Forelimb muscle (tissue), 1 donor: ENCODE measurements around the gene YPEL4. TPM values are rescaled to one million over a fixed set of nuclear protein-coding genes. Genes with fewer than 3 reads are reported as not detected.

Experiments used
- DNase-seq: peaks from one replicate; pipeline ENCODE4 v3.0.0-alpha.2; 2013; ENCODE audit warnings: low read depth
- polyA plus RNA-seq: library from polyadenylated mRNA; unstranded; fragments of 120-200 nt; gene quantifications from one replicate; pipeline ENCODE4 v1.2.1, GENCODE V29; 2013; ENCODE audit not compliant: insufficient read length

YPEL4 gene
- polyA plus RNA-seq, 1 donor: 2.1 TPM

GRCh38 chr11:57633394-57634070 is 16.2 kb downstream of the YPEL4 start:
- DNase-seq: no peak

DNA sequence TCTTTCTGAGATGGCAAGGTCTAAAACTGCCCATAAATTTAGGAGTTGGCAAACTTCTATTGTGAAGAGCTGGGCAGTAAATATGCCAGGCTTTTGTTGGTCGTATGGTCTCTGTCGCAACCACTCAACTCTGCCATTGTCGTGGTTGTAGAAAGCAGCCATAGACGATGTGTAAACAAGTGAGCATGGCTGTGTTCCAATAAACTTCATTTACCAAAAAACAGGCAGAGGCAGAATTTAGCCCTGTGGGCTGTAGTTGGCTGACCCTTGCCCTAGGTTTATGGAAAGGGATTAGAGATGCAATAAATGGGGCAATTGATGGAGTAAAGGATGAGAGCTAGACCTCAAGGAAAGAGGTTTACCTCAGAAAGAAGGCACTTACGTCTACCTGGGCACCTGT is 17.6 kb downstream of the YPEL4 start:
- no peak for DNase-seq

GRCh38 chr11:57630171-57630570 is 19.5 kb downstream of the YPEL4 start:
- DNase-seq: no peak

- no peak for DNase-seq
Observed at GRCh38 chr11:57626895-57627294, 22.8 kb downstream of the YPEL4 start.

GRCh38 chr11:57624864-57625263 is 24.8 kb downstream of the YPEL4 start:
- no peak for DNase-seq

DNA sequence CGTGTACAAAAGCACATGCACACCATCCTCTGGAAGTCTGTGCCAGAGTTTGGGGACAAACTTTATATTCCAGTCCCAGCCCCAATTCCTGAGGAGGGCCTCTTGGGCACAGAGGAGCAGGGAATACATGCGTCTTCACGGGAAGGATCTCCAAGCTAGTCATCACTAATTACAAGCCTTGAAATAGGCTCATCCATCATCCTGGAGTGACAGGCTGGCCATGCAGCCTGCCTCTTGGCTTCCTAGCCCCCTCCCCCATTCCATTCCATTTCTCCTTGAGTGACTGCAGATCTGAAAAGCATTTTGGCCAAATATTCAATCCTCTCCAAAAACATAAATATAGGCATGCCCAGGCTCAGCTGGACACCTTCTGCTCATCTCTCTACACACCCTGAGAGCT is 27.4 kb downstream of the YPEL4 start:
- no peak for DNase-seq

GRCh38 chr11:57620467-57620866 is 29.2 kb downstream of the YPEL4 start:
- DNase-seq: no peak

DNA sequence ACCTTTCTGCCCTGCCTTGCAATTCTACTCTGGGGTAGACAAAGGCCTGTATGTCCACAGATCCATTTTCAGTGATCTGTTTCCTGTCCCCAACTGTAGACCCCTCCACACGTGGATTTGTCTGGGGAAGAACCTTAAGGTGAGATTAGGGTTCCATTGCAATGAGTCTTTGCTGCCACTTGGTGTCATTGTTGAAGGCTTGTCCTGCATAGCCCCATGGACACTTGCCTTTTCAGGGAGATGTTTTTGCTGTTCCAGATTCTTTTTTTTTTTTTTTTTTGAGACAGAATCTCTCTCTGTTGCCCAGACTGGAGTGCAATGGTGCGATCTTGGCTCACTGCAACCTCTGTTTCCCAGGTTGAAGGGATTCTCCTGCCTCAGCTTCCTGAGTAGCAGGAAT is 30.4 kb downstream of the YPEL4 start:
- no peak for DNase-seq

DNA sequence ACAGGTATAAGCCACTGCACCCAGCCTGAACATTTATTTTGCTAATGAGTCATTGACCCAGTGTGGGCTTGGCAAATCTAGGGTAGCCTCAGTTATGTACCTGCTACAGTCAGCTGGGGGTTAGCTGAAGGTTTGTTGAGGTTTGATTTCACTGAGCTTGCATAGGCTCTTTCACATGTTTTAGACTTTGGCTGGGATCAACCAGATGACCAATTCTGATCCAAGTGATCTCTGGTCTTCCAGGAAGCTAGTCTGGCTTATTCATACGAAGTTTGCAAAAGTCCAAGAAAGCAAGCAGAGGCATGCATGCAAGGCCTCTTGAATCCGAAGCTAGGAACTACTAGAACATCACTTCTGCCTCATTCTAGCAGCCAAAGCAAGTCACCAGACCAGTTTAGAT is 31.3 kb downstream of the YPEL4 start:
- DNase-seq: no peak

DNA sequence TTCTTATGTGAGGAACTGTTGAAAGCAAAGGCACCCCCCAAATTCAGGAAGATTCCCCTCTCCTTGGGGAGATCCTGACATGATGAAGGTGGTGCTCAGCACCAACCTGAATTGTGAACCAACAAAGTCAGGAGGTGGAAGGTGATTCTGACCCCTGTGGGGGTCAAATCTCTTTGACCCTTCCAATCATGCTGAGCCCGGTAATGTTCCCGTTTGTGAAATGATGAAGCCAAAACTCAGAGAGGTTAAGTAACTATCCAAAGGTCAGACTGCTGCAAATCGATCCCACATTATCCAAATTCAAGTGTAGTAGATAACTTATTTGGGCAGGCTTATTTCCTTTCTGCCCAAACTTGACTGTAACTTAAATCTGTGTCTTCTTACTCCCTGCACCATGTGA is 33.1 kb downstream of the YPEL4 start:
- DNase-seq: no peak

GRCh38 chr11:57615308-57615707 is 34.4 kb downstream of the YPEL4 start:
- no peak for DNase-seq

- no peak for DNase-seq
Observed at GRCh38 chr11:57614234-57614772, 35.4 kb downstream of the YPEL4 start.

DNA sequence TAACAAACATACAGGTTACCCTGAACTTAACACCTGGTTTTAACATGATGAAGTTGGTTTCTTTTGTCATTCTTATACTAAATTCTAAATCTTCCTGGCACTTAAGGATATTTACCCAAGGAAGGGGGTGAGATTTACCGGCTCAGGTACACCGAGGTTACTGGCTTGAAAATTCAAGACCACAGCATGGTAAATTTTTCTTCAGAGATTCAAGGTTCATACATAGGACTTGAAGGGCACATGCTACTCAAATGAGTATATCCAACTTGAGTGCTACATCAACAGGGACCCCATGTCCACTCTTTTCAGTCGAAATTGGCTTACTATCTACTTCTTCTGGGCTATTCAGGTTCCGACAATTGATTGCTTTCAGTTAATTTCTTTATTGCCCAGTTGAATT is 39.5 kb downstream of the YPEL4 start:
- no peak for DNase-seq

DNA sequence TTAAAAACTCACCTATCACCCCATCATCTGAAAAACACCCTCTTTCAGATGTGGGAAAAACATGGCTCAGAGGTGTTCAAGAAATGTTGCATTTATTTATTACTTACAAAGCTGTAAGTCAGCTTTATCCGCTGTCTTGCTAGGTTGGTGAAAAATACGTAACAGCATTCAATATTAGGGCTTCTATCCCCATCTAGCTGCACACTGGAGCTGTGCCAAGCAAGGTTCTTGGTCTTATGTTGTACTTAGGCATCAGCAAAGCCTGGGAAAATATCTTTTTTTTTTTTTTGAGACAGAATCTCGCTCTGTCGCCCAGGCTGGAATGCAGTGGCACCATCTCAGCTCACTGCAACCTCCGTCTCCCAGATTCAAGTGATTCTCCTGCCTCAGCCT is 44.7 kb downstream of the YPEL4 start:
- DNase-seq: no peak

GRCh38 chr11:57604296-57605027 is 45.2 kb downstream of the YPEL4 start:
- DNase-seq: no peak

DNA sequence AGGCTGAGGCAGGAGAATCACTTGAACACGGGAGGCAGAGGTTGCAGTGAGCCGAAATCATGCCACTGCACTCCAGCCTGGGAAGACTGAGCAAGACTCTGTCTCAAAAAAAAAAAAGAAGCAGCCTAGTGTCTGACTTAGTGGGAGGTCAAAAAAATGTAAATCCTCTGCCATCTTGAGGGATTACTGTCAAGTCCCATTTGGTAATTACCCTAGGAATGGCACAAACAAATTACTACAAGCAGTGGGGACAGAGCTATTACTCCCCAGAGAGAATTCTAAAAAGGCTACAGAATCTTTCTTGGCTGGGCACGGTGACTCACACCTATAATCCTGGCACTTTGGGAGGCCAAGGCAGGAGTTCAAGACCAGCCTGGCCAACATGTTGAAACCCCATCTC is 48.4 kb downstream of the YPEL4 start:
- DNase-seq: no peak

DNA sequence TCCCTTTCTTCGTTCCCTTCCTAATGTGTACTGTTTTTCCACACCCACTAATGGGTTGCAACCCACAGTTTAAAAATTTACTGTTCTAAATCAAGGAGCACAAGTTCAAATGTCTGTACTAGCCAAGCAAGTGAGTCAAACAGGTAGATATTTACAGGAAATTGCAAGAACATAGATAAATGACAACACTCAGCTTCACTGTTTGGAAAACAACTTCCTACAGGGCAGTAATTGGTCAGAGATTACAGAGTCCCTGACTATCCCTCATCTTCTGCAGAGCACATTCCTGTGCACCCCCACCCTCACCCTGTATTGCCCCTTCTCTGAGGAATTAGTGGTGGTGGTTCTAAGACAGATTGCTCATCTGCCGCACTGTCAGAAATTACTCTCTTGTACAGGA is 50.3 kb downstream of the YPEL4 start:
- DNase-seq: no peak

DNA sequence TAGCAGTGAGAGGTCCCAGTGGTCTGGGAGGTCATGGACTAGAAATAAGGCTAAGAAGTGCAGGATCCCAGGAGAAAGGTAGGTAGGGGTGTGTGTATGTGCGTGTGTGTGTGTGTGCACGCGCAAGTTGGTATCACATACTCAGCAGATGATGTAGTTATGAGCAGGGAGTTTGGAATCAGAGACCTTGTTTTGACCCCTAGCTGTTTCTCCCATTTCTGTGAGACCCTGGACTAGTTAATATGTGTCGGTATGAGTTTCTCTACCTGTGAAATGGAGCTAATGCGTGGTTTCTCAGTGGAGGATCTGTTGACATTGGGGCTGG is 50.9 kb downstream of the YPEL4 start:
- DNase-seq: no peak

DNA sequence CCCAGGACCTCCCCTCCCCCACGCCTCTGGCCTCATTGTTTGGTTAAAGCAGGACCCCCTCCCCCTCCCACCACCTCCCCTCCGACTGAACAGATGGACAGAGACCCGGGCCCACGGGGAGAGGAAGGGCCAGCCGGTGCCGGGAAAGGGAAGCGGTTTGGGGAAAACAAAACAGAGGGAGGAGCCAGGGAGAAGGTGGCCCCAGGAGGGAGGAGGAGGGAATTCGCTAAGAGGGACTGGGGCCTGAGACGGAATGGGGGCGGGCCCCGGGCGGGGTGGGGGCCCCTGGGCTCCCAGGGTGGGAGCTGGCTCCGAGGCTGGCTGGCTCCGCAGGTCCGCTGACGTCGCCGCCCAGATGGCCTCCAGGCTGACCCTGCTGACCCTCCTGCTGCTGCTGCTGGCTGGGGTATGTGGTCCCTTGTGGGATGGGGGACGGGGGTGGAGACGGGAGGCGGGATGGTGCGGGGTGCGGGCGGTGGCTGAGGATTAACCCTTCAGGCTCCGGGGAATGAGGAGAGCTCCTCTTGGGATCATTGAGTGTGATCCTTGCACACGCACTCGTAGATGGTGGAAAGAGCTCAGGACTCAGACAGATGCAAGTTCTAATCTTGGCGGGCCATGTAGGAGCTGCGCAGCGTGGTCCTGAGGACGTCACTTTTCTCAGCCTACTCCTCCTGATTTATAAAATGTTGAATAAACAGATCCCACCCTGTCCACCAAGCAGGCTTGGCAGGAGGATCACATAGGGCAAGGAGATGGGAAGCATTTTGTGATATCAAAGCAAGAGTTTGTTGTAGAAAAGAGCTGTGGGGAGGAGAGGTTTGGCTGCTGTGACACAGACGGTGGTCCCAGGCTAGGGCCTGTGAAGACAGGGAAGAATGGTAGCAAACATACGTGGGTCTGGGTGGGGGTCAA is 51.5 kb downstream of the YPEL4 start:
- DNase-seq: peak; percentile 61

DNA sequence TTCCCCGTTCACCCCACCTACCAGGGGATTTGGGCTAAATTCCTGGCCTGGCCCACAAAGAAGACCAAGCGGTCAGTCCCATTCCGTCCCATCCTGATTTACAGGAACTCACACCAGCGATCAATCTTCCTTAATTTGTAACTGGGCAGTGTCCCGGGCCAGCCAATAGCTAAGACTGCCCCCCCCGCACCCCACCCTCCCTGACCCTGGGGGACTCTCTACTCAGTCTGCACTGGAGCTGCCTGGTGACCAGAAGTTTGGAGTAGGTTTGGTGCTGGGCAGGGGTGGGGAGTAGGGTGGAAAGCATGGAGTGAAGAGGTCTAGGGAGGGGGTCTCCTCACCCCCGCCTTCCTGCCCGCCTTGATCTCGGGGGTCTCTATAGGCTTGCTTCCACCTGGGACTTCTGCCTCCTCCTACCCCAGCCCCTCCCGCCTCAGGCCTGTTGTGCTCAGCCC is 52.2 kb downstream of the YPEL4 start, which contains the start of gene SERPING1:
Gene SERPING1, plus strand, starts transcription at position 225 of the 455 bp plus-strand sequence. CDS start 586 bp downstream, outside the sequence.
- no peak for DNase-seq

DNA sequence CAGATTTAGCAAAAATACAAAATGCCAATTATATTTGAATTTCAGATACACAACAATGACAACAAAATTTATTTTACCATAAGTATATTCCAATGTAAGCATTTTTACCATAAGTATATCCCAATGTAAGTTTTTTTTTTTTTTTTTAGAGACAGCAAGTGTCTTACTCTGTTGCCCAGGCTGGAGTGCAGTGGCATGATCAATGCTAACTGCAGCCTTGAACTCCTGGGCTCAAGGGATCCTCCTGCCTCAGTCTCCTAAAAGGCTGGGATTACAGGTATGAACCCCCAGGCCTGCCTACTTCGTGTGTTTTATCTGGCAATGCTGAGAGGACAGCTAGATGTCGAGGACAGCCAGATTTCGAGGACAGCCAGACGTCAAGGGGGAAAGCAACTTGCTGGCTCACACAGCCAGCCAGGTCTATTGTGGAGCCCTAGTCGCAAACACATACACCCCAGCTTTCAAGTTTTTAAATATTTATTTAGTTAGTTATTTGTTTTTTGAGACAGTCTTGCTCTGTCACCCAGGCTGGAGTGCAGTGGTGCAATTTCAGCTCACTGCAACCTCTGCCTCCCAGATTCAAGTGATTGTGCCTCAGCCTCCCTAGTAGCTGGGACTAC is 53.3 kb downstream of the YPEL4 start:
- DNase-seq: no peak
